GM13977 (cell line): ENCODE measurements around the gene PSMD4.

Experiments
- DNase-seq: peaks from one replicate; pipeline ENCODE4 v3.0.0; 2012; ENCODE audit warnings: low spot score
- CTCF ChIP-seq: IDR thresholded peaks from 2 replicates; pipeline ENCODE4 v1.5.1; 2012; ENCODE audit warnings: mild to moderate bottlenecking, control low read depth; ENCODE audit not compliant: insufficient read depth; ENCODE audit errors: extremely low read depth, missing control alignments
- in situ Hi-C: fragments of 300-500 bp; cut with MboI; formaldehyde crosslinking; loops from one replicate; pipeline ENCODE4 v1.12.0; 2022; ENCODE audit warnings: low sequenced_read_pairs, low pct_unique_long_range_greater_than_20kb, mixed read lengths, inconsistent platforms; ENCODE audit not compliant: unreplicated experiment

The PSMD4 gene

GRCh38 chr1:151292207-151293030 is 37.9 kb downstream of the PSMD4 start:
- TF ChIP-seq CTCF, result no peak
- no peak for DNase-seq
- in situ Hi-C loops, result no loop called here

- TF ChIP-seq CTCF, result no peak
- in situ Hi-C loops, result no loop called here
- no peak for DNase-seq
These were observed 38.6 kb downstream of the PSMD4 start for GRCh38 chr1:151293093-151293492.

GRCh38 chr1:151294742-151295462 is 40.4 kb downstream of the PSMD4 start:
- in situ Hi-C loops, result no loop called here
- no peak for DNase-seq
- TF ChIP-seq CTCF, result no peak

GRCh38 chr1:151309811-151310323 is 55.3 kb downstream of the PSMD4 start:
- TF ChIP-seq CTCF, result no peak
- DNase-seq, result no peak
- in situ Hi-C loops, result no loop called here

GRCh38 chr1:151311011-151311410 is 56.5 kb downstream of the PSMD4 start:
- no peak for DNase-seq
- no peak for TF ChIP-seq CTCF
- in situ Hi-C loops, result no loop called here

- DNase-seq, result no peak
- in situ Hi-C loops, result no loop called here
- no peak for TF ChIP-seq CTCF
These were observed 57.2 kb downstream of the PSMD4 start for GRCh38 chr1:151311589-151312331.
